SK-N-SH (cell line): Measurements from ENCODE around the gene LILRB4. TPM values are rescaled to one million over a fixed set of nuclear protein-coding genes. Genes with fewer than 3 reads are reported as not detected.
"Not testable (repeated sequence)": the region's sequence is repeated elsewhere in the genome, so short reads cannot be mapped to it uniquely, and the experiment has no call there.

Experiments used
- CTCF ChIA-PET: fragments of 300-600, 350-600 bp; formaldehyde crosslinking; extraction: SDS; loops from one replicate; lab custom pipeline; 2021; lab: Yijun Ruan, JAX
- POLR2A ChIA-PET: fragments of 350-600 bp; sonication (Branson Sonifier 250); formaldehyde crosslinking; extraction: SDS; loops from one replicate; lab custom pipeline; 2020; ENCODE audit warnings: antibody characterized with exemption, inconsistent platforms; lab: Yijun Ruan, JAX
- DNase-seq: peaks from one replicate; pipeline ENCODE4 v3.0.0; 2012
- H2AFZ ChIP-seq: fragments of 200-600 bp; sonication (generic); 2 replicates; pipeline ENCODE4 v1.8.1; 2016; ENCODE audit warnings: antibody characterized with exemption, mild to moderate bottlenecking, low read depth
- H3F3A ChIP-seq: fragments of 200-600 bp; sonication (generic); replicated peaks from 2 replicates; pipeline ENCODE3; 2016; ENCODE audit warnings: antibody characterized with exemption, mild to moderate bottlenecking; ENCODE audit not compliant: insufficient read depth
- H3K27ac ChIP-seq, 2 experiments: fragments of 200-500 bp in 1 of 2; fragments of 200-600 bp in 1 of 2; sonication (Bioruptor generic) in 1 of 2; sonication (generic), shearing (Covaris generic) in 1 of 2; 2 replicates each; pipeline versions ENCODE4 v1.5.1 to v1.6.1; 2014 to 2016; ENCODE audit warnings: low read depth in 2 of 2, inconsistent platforms in 1 of 2, low read length in 1 of 2, mild to moderate bottlenecking in 1 of 2, mixed read lengths in 1 of 2
- H3K27me3 ChIP-seq: fragments of 200-600 bp; sonication (generic), shearing (Covaris generic); 2 replicates; pipeline ENCODE4 v1.6.1; 2016; ENCODE audit warnings: mixed run types; ENCODE audit not compliant: insufficient read depth
- H3K36me3 ChIP-seq, 2 experiments: fragments of 200-500 bp in 1 of 2; fragments of 200-600 bp in 1 of 2; sonication (Bioruptor generic) in 1 of 2; sonication (generic) in 1 of 2; replicated peaks in 1 of 2; 2 replicates each; pipeline versions ENCODE3 to v1.5.1; 2014 to 2016; ENCODE audit warnings: low read length in 1 of 2, mild to moderate bottlenecking in 1 of 2; ENCODE audit not compliant: insufficient read depth in 2 of 2, control insufficient read depth in 1 of 2
- H3K4me1 ChIP-seq, 2 experiments: fragments of 200-500 bp in 1 of 2; fragments of 200-600 bp in 1 of 2; sonication (Bioruptor generic) in 1 of 2; sonication (generic), shearing (Covaris generic) in 1 of 2; 2 replicates each; pipeline versions ENCODE4 v1.5.1 to v1.6.1; 2014 to 2016; ENCODE audit warnings: low read depth in 1 of 2, low read length in 1 of 2, mixed run types in 1 of 2; ENCODE audit not compliant: insufficient read depth in 2 of 2, control insufficient read depth in 1 of 2
- H3K4me2 ChIP-seq: fragments of 200-600 bp; sonication (generic), shearing (Covaris generic); 2 replicates; pipeline ENCODE4 v1.6.1; 2017; ENCODE audit warnings: mixed run types
- H3K4me3 ChIP-seq, 2 experiments: fragments of 200-500 bp in 1 of 2; fragments of 200-600 bp in 1 of 2; sonication (Bioruptor generic) in 1 of 2; sonication (generic), shearing (Covaris generic) in 1 of 2; 2 replicates each; pipeline versions ENCODE4 v1.5.1 to v1.8.1; 2014 to 2016; ENCODE audit warnings: low read depth in 2 of 2, inconsistent platforms in 1 of 2, low read length in 1 of 2, mild to moderate bottlenecking in 1 of 2, mixed read lengths in 1 of 2, moderate library complexity in 1 of 2
- H3K79me2 ChIP-seq: fragments of 200-600 bp; sonication (generic); 2 replicates; pipeline ENCODE4 v1.8.1; 2017; ENCODE audit warnings: mild to moderate bottlenecking; ENCODE audit not compliant: insufficient read depth
- H3K9ac ChIP-seq: fragments of 200-600 bp; sonication (generic); 2 replicates; pipeline ENCODE4 v1.6.1; 2017; ENCODE audit warnings: mixed run types
- H3K9me2 ChIP-seq: fragments of 200-600 bp; sonication (generic); 2 replicates; pipeline ENCODE4 v1.6.1; 2017; ENCODE audit warnings: mixed run types
- H3K9me3 ChIP-seq: fragments of 200-600 bp; sonication (generic); 2 replicates; pipeline ENCODE4 v1.6.1; 2017; ENCODE audit warnings: mixed run types, mild to moderate bottlenecking, moderate library complexity
- H4K20me1 ChIP-seq: fragments of 200-600 bp; sonication (generic); 2 replicates; pipeline ENCODE4 v1.6.1; 2017; ENCODE audit warnings: mild to moderate bottlenecking, mixed run types; ENCODE audit not compliant: insufficient read depth
- ELF1 ChIP-seq: IDR thresholded peaks from 2 replicates; pipeline ENCODE4 v1.4.0; 2012
- FOSL2 ChIP-seq: IDR thresholded peaks from 2 replicates; pipeline ENCODE4 v1.4.0; 2012; ENCODE audit warnings: low read depth, mild to moderate bottlenecking, moderate library complexity, borderline replicate concordance
- FOXJ3 ChIP-seq: sonication (generic); formaldehyde crosslinking; IDR thresholded peaks from 2 replicates; pipeline ENCODE4 v1.5.1; 2020; ENCODE audit warnings: mild to moderate bottlenecking, missing genetic modification reagents
- JUND ChIP-seq: IDR thresholded peaks from 2 replicates; pipeline ENCODE4 v1.4.0; 2012
- MEF2A ChIP-seq: IDR thresholded peaks from 2 replicates; pipeline ENCODE4 v1.4.0; 2012; ENCODE audit warnings: low read depth, borderline replicate concordance
- POLR2AphosphoS5 ChIP-seq: IDR thresholded peaks from 2 replicates; pipeline ENCODE4 v1.6.1; 2012; ENCODE audit warnings: low read depth, low read length
- RAD21 ChIP-seq: IDR thresholded peaks from 2 replicates; pipeline ENCODE4 v1.6.1; 2012; ENCODE audit warnings: mild to moderate bottlenecking, low read length
- RFX5 ChIP-seq: IDR thresholded peaks from 2 replicates; pipeline ENCODE4 v1.6.1; 2012; ENCODE audit warnings: mild to moderate bottlenecking, improper control_type of control experiment, low read length
- SIN3A ChIP-seq: IDR thresholded peaks from 2 replicates; pipeline ENCODE4 v1.6.1; 2012; ENCODE audit warnings: low read depth, mild to moderate bottlenecking, low read length, moderate library complexity, borderline replicate concordance
- SMC3 ChIP-seq: IDR thresholded peaks from 2 replicates; pipeline ENCODE4 v1.6.1; 2012; ENCODE audit warnings: low read depth, low read length, improper control_type of control experiment
- TAF1 ChIP-seq: IDR thresholded peaks from 2 replicates; pipeline ENCODE4 v1.6.1; 2012; ENCODE audit warnings: low read depth, mild to moderate bottlenecking, low read length, moderate library complexity, borderline replicate concordance
- TEAD4 ChIP-seq: IDR thresholded peaks from 2 replicates; pipeline ENCODE4 v1.4.0; 2012; ENCODE audit warnings: mild to moderate bottlenecking, borderline replicate concordance; ENCODE audit not compliant: insufficient read depth
- YY1 ChIP-seq: IDR thresholded peaks from 2 replicates; pipeline ENCODE4 v1.4.0; 2012; ENCODE audit warnings: low read depth, mild to moderate bottlenecking
- WGBS: methylation state at CpG from one replicate; pipeline ENCODE4 v1.1.6; 2017; ENCODE audit warnings: low lambda C conversion rate; 5-methylcytosine and 5-hydroxymethylcytosine counted together
- polyA plus RNA-seq, 3 experiments: library from polyadenylated mRNA; depleted of rRNA; stranded (reverse); fragments of >200 nt; gene quantifications; 2 replicates each; pipeline ENCODE4 v1.2.3, GENCODE V29; 2012
- TF ChIP-seq, protein P1 (sequence below): IDR thresholded peaks from 2 replicates; pipeline ENCODE4 v1.6.1; 2012; ENCODE audit warnings: mild to moderate bottlenecking, low read depth, low read length, moderate library complexity
- TF ChIP-seq, protein P2 (sequence below): IDR thresholded peaks from 2 replicates; pipeline ENCODE4; 2012

The LILRB4 gene
- polyA plus RNA-seq, 1 of the 3 experiments (the other 2 are of a cell fraction): not detected

DNA sequence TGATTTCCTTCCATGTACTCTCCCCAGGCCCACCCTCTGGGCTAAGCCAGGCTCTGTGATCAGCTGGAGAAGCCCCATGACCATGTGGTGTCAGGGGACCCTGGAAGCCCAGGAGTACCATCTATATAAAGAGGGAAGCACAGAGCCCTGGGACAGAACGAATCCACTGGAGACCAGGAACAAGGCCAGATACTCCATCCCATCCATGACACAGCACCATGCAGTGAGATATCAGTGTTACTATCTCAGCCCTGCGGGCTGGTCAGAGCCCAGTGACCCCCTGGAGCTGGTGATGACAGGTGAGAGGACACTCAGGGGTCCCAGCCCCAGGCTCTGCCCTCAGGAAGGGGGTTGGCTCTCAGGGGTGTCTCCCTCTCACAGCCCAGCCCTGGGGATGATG lies 34.0 kb downstream of the LILRB4 start:
- no peaks in the 10 kb centered on the region for H3K36me3 ChIP-seq
- H2AFZ ChIP-seq: no peak overlapping the region
- DNase-seq: no peak
- H3K9me3 ChIP-seq: no peaks in the 10 kb centered on the region
- ChIA-PET CTCF (no interaction called here), POLR2A (no interaction called here)
- H3F3A ChIP-seq: no peaks in the 10 kb centered on the region
- no peaks in the 10 kb centered on the region for H3K4me1 ChIP-seq
- no peak for TF ChIP-seq FOXJ3 (CRISPR knock-in tag)
- TF ChIP-seq JUND: no peak
- no peak for TF ChIP-seq TEAD4
- TF ChIP-seq RAD21: no peak
- no peak for TF ChIP-seq FOSL2
- no peak for TF ChIP-seq TAF1
- TF ChIP-seq MEF2A: no peak
- no peak for TF ChIP-seq YY1
- no peak for TF ChIP-seq RFX5
- TF ChIP-seq SIN3A: no peak
- TF ChIP-seq SMC3: no peak
- TF ChIP-seq, protein P1, sequence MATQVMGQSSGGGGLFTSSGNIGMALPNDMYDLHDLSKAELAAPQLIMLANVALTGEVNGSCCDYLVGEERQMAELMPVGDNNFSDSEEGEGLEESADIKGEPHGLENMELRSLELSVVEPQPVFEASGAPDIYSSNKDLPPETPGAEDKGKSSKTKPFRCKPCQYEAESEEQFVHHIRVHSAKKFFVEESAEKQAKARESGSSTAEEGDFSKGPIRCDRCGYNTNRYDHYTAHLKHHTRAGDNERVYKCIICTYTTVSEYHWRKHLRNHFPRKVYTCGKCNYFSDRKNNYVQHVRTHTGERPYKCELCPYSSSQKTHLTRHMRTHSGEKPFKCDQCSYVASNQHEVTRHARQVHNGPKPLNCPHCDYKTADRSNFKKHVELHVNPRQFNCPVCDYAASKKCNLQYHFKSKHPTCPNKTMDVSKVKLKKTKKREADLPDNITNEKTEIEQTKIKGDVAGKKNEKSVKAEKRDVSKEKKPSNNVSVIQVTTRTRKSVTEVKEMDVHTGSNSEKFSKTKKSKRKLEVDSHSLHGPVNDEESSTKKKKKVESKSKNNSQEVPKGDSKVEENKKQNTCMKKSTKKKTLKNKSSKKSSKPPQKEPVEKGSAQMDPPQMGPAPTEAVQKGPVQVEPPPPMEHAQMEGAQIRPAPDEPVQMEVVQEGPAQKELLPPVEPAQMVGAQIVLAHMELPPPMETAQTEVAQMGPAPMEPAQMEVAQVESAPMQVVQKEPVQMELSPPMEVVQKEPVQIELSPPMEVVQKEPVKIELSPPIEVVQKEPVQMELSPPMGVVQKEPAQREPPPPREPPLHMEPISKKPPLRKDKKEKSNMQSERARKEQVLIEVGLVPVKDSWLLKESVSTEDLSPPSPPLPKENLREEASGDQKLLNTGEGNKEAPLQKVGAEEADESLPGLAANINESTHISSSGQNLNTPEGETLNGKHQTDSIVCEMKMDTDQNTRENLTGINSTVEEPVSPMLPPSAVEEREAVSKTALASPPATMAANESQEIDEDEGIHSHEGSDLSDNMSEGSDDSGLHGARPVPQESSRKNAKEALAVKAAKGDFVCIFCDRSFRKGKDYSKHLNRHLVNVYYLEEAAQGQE: no peak
- TF ChIP-seq POLR2AphosphoS5: no peak
- TF ChIP-seq, protein P2, sequence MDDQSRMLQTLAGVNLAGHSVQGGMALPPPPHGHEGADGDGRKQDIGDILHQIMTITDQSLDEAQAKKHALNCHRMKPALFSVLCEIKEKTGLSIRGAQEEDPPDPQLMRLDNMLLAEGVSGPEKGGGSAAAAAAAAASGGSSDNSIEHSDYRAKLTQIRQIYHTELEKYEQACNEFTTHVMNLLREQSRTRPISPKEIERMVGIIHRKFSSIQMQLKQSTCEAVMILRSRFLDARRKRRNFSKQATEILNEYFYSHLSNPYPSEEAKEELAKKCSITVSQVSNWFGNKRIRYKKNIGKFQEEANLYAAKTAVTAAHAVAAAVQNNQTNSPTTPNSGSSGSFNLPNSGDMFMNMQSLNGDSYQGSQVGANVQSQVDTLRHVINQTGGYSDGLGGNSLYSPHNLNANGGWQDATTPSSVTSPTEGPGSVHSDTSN: no peak
- TF ChIP-seq ELF1: no peak
- no peak overlapping the region for H3K9ac ChIP-seq
- no peak overlapping the region for H3K4me3 ChIP-seq
- peaks cover 10% of the 10 kb centered on the region; the same call in 1 of the 2 replicates for H3K27me3 ChIP-seq
- 0% methylated on average over 2 of the region's 2 CpGs for WGBS
- no peak overlapping the region for H3K27ac ChIP-seq
- H4K20me1 ChIP-seq: no peaks in the 10 kb centered on the region
- no peaks in the 10 kb centered on the region for H3K79me2 ChIP-seq
- no peaks in the 10 kb centered on the region for H3K9me2 ChIP-seq
- H3K4me2 ChIP-seq: no peak overlapping the region

DNA sequence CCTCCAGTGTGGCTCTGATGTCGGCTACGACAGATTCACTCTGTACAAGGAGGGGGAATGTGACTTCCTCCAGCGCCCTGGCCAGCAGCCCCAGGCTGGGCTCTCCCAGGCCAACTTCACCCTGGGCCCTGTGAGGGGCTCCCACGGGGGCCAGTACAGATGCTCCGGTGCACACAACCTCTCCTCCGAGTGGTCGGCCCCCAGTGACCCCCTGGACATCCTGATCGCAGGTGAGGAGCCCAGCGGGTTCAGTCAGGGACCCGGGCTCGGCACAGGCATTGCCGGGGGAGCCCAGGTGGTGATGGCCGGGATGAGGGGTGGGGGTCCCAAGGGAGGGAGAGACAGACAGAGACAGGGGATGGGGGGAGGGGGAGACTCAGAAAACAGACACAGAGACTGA lies 34.9 kb downstream of the LILRB4 start:
- H3K9me2 ChIP-seq, POLR2A ChIA-PET, H2AFZ ChIP-seq, H3K9me3 ChIP-seq, H4K20me1 ChIP-seq, H3K36me3 ChIP-seq, H3K9ac ChIP-seq, H3K79me2 ChIP-seq, H3K27ac ChIP-seq, H3K4me3 ChIP-seq, H3F3A ChIP-seq, H3K4me2 ChIP-seq, DNase-seq, H3K4me1 ChIP-seq: not testable (repeated sequence)
- WGBS: 0% methylated on average over 3 of the region's 13 CpGs
- CTCF ChIA-PET: interaction anchor here (2.2 kb wide), 1 partner anchor 20 kb away, joined by 6 read pairs; no protein-coding TSS in a partner anchor
- H3K27me3 ChIP-seq: peaks cover 10% of the 10 kb centered on the region; the same call in 1 of the 2 replicates
